HG02763 (cell line): ENCODE results near the gene AK8.

Experiments used
- ATAC-seq: cut with Tn5 transposase; IDR thresholded peaks from one replicate; pipeline ENCODE4 v1.9.1; 2021; ENCODE audit warnings: mild to moderate bottlenecking, moderate library complexity; ENCODE audit not compliant: unreplicated experiment

Gene AK8

GRCh38 chr9:132826621-132827365 is 51.3 kb downstream of the AK8 start:
- no peak for ATAC-seq

GRCh38 chr9:132826131-132826530 is 52.0 kb downstream of the AK8 start:
- ATAC-seq: no peak

DNA sequence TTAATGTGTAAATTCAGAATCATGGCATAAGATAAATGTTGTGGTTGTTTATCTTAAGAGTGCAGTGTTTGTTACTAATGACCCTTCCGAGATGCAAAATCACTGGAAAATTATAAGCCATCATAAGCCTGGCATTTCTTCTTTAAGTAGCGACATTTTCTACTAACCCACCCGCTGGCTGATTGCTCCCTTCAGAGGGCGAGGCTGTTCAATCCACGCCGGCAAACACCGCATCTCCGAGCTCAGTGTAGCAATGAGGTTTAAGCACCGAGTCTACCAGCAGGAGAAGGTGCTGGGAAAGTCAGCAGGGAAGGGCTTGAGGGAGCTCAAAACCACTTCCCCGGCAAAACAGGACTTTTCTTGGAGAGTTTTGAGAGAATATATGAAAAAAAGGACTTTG is 52.7 kb downstream of the AK8 start:
- no peak for ATAC-seq

- no peak for ATAC-seq
These were observed 53.1 kb downstream of the AK8 start for GRCh38 chr9:132824951-132825350.

DNA sequence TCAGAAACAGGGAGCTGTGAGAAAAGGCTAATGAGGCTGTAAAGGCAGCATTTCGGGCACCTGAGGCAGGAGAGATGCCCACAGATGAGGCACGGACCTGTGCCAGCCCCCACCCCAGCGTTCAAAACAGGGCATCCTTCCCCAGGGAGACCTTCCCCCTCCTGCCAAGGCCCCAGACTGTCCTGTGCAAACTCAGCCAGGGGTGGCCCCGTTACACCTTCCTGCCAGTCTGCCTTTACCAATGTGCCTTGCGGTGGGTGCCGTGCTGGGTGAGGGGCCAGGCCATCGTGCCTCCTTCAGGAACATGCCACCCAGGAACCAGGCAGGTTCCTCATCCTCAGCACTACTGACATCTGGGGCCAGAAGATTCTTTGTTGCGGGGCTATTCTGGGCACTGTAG is 53.9 kb downstream of the AK8 start:
- no peak for ATAC-seq

DNA sequence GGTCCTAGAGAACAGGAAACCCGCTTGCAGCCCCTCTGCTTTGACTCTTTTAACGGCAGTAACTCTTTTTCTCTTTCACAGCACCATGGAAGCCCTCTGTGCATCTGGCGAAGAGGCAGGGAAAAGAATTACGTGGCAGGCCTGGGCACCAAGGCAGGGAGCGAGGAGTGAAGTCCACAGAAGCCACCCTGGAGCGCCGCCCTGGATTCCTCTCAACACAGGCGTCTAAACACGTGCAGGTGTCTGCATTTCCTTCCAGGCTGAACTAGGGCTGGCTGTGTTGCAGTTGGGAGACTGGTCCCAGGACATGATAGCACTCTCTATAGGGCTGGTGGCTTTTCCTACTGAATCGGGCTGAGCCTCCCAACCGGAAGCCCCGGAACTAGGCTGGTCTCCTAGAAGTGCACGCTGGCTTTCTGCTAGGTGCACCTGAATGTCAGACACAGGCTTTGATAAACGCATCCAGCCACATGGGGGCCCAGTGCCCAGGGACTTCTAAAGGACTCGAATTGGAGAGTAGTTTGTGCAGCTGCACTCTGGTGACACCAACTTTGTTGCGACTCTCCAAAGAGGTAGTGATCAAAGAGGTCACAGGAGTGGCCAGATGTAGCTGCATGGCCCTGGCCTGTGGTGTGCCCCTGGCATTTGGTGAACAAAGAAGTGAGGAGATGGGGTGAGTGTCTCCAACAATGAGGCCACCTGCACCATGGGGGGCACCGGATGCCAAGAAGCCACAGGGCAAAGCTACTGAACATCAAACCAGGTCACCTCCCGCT is 54.5 kb downstream of the AK8 start:
- ATAC-seq: no peak

DNA sequence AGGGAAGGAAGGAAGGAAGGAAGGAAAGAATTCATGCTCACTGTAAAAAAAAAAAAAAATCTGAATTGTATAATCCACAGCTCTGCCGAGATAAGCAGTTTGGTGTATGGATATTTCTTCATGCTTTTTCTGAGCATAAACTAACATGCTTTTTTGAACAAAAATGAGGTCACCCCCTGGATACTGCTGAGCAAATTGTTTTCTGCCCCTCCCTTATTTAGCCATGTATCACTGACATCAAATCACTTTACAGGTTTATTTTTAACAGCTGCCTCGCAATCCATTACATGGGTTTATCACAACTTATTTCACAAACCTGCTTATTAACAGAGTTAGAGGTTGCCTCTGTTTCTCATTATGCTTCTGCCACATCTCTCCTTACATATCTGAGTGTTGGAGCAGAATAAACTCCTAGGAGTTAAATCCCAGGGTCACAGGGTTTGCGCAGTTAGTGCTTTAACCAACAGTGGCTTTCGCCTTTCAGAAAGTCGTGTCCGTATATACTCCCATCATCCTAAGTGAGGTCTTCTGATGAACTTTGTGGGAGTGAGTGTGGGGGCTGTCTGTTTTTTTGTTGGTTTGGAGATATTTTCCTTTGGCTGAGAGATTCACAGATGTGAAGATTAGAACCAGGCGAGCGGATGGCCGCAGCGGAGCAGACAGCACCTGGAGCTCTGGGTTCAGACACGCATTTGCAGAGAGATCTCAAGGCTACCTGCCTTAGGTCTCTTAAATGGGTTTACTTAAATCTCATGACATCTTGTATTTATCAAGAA is 57.7 kb downstream of the AK8 start:
- ATAC-seq: no peak

DNA sequence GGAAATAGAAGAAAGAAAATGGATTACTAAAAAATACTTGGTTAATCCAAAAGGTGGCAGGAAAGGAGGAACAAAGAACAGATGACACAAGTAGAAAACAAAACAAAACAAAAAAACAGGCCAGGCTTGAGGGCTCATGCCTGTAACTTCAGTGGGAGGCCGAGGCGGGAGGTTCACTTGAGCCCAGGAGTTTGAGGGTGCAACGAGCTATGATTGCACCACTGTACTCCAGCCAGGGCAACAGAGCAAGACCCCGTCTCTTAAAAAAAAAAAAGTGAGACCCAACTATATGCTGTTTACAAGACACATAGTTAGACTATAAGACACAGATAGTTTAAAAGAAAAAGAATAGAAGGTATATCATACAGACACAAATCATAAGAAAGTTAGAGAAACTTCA is 59.5 kb downstream of the AK8 start:
- ATAC-seq: no peak

GRCh38 chr9:132814937-132815336 is 63.1 kb downstream of the AK8 start:
- no peak for ATAC-seq

DNA sequence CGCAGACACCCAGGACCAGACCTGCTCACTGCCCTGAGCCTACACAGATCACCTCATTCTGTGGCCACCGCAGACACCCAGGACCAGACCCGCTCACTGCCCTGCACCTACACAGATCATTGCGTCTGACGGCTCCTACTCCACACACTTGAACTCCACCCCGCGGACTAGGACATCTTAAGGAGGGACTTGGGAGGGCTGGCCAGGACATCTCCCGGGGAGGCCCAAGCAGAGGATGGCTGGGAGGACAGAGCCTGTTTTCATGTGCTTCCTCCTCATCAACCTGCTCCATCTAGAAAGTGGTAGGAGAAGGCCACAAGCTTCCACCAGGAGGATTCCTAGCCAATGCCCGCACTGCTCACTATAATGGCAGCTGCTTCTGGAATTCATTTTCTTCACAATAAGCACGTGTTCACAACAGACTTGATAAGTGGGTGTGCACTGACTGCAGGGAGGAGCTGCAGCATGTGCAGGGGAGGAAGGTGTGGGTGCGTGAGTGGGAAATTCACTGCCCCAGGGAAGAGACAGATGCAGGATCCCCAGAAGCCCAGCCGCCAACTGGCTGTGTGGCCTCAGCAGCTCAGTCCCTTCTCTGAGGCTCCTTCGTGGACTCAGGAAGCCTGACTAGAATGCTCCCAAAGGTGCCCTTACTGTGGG is 64.8 kb downstream of the AK8 start:
- no peak for ATAC-seq

DNA sequence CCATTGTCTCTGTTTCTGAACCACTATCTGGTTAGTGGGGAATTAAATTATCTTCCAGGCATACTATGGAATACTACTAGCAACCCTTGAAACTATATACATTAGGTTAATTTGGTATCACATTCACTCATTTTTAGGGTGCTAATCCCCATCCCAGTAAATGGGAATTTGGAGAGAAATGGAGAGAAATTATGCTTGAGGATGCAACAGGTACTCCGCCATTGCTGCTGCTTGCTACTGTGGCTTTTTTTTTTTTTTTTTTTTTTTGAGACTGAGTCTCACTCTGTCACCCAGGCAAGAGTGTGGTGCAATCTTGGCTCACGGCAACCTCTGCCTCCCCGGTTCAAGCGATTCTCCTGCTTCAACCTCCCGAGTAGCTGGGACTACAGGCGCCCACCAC is 66.1 kb downstream of the AK8 start:
- no peak for ATAC-seq

DNA sequence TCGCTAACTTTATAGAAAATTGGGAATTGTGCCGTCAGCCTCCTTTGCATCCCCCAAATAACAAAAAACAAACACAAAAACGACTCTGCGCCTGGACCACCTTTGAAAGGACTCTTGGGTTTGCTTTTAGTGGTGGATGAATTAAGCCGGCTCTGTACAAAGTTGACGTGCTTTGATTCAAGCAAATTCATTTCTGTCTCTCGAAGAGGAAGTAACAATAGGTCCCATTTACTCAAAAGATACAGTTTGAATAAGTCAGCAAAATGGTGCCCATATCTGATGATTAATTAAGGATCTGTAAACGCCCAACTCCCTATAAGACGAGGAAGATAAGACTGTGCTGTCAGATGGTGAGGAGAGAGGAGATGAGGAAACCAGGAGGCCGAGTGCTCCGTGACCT is 67.8 kb downstream of the AK8 start:
- no peak for ATAC-seq

DNA sequence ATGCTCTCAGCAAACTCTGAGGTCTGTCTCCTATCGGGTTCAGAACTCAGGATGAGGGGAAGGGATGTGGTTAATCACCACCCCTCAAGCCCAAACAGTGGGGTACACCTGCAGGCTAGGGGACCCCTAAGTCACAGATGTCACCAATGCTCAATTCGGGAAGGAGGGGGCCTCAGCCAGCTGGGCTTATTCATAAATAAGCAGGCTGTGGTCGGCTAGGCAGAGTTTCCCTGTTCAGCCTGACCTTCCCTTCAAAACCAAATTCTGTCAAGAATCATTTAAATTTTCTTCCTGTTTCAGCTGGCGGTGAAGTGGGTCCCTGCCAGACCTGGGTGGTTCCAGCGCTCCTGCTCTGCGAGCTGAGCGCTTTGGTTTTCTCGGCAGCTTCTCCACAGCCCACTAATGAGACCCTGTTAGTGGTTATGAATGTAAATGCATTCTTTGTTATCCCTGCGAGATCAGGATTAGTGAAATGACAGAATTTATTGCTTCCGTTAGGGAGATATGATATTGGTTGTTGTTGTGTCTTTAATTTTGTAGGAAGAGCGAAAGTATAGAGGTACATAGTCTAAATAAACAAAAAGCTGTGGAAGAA is 68.3 kb downstream of the AK8 start:
- ATAC-seq: no peak

DNA sequence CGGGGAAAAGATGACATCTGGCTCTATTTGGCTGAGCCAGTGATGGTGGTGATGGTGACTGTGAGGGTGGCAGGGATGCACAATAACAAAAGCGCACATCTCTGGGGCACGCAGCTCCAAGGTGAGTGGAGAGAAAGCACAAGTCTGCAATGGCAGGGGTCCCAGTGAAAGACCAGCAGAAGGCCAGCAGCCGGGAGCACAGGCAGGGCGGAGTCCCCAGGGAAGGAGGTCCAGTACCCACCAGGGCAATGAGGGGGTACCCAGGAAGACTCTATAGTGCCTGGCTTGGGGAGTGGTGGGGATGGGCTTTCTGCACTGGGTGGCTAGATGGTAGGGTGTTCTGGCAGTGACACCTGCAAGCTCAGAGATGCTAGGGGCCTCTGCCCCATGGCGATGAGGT is 69.4 kb downstream of the AK8 start:
- no peak for ATAC-seq

DNA sequence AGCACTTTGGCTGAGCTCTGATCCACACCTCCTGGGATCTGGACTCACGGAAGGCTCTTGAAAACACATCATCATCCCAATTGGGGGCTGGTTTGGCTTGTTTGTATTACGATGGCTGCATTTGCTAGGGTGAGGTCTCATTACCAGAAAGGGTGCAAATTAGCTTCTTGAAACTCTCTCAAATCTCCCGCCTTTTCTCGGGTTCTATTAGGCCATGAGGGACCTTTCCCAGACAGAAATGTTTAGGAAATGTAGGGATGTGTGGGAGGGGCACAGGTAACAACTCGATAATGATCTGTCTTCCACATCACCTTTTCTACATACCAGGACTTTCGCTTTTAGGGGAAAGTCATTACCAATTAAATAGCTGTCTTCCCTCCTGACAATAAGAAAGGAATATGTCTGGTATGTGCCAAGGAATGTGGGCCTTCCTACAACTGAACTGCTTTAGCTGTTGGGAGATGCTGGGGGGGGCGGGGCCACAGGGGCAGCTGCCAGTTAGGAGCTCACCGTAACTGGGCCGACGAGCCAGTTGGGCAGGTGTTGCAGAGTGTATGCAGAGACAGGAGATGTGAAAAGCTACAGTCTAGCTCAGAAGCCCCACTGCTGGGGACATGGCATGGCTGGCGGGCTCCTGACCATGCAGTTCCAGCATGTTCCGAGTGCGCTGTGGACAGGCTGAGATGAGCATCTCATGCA is 71.2 kb downstream of the AK8 start:
- no peak for ATAC-seq

GRCh38 chr9:132806306-132806705 is 71.8 kb downstream of the AK8 start:
- ATAC-seq: no peak

- no peak for ATAC-seq
These were observed 73.3 kb downstream of the AK8 start for GRCh38 chr9:132804576-132805295.

DNA sequence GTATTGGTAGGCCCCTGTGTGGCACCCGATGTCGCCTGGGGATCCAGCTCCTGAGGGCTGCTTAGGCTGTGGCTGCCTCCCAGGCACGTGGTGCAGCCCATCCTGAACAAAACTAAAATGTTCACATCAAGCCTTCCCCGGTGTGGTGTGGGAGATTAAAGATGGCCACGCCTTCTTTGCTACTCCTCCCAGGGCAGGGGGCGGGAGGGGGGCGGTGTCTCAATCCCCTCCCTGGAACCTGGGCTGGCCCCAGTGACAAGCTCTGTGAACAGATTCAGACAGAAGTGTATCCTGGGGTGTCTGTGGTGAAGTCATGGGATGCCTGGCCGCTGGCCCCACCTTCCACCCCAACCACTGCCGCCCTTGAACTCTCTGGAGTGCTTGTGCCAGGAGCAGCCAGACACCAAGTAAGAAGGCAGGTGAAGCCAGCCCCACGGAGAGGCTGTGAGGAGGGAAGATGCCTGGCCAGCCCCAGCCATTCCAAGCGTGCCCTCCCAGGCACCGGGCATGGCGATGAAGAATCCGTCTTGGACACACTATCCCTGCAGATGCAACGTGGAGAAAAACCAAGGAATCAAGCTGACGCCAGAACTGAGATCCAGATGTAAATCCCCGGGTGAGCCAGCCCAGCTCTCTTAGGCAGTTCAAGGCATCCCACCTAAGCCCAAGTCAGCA is 75.8 kb downstream of the AK8 start:
- ATAC-seq: no peak

GRCh38 chr9:132801659-132802058 is 76.4 kb downstream of the AK8 start:
- ATAC-seq: no peak
